GM21737 (cell line): Measurements from ENCODE around the gene SLC22A1.
"Not testable (repeated sequence)": the region's sequence is repeated elsewhere in the genome, so short reads cannot be mapped to it uniquely, and the experiment has no call there.

Experiments used
- ATAC-seq: cut with Tn5 transposase; IDR thresholded peaks from one replicate; pipeline ENCODE4 v1.9.1; 2021; ENCODE audit warnings: mild to moderate bottlenecking, moderate library complexity; ENCODE audit not compliant: unreplicated experiment

SLC22A1 gene

GRCh38 chr6:160121981-160122380, 366 bp downstream of the SLC22A1 start:
- no peak for ATAC-seq

DNA sequence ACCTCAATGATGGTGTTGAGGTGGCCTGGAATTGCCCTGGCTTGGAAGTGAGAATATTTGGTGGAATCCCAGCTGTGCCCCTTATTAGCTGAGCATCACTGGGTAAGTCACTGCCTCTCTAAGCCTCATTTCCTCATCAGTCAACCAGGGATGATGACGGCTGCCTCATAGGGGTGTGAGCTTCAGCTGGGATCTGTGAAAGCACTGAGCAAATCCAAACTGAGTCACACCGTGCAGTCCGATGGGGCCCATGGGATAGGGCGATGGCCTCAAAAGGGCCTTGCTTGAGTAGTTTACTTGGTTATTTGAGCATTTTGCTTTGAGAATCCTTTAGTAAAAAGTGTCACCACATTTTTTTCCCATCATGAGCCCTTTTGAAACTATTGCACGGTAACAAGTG, 1.1 kb downstream of the SLC22A1 start:
- no peak for ATAC-seq

DNA sequence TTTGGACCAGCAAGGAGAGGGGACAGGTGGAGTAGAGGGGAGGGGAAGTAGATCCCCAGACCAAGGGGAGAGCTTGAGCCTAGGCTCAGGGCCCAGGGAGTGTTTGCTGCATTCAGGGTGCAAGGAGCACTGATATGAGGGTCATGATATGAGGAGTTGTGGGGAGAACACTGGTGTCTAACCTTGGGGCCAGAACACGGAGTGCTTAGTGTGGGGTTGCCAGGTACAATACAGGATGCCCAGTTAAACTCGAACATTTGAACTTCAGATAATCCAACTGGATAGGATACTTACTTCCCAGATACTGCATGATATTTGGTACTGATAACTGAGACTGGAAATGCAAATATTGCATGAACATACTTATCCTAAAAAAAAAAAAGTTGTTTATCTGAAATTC, 2.4 kb downstream of the SLC22A1 start:
- no peak for ATAC-seq

- ATAC-seq, result no peak
These were observed 3.0 kb downstream of the SLC22A1 start for GRCh38 chr6:160124605-160125004.

DNA sequence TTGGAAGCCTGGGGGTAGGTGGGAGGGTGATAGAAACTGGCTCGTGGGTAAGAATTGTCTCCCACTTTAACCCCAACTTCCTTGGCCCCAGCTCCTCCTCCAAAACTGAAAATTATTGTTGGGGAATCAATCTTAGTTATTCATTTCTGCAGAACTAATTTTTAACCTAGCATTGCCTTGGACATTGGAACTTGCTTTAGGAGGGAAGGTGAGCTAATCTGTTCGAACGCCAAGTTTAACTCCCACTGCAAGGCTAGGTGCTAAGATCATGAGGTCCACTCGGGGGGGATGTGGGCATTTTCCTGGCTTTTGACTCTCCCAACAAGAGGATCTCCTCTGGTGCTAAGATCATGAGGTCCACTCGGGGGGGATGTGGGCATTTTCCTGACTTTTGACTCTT, 3.5 kb downstream of the SLC22A1 start:
- not testable (repeated sequence) for ATAC-seq

DNA sequence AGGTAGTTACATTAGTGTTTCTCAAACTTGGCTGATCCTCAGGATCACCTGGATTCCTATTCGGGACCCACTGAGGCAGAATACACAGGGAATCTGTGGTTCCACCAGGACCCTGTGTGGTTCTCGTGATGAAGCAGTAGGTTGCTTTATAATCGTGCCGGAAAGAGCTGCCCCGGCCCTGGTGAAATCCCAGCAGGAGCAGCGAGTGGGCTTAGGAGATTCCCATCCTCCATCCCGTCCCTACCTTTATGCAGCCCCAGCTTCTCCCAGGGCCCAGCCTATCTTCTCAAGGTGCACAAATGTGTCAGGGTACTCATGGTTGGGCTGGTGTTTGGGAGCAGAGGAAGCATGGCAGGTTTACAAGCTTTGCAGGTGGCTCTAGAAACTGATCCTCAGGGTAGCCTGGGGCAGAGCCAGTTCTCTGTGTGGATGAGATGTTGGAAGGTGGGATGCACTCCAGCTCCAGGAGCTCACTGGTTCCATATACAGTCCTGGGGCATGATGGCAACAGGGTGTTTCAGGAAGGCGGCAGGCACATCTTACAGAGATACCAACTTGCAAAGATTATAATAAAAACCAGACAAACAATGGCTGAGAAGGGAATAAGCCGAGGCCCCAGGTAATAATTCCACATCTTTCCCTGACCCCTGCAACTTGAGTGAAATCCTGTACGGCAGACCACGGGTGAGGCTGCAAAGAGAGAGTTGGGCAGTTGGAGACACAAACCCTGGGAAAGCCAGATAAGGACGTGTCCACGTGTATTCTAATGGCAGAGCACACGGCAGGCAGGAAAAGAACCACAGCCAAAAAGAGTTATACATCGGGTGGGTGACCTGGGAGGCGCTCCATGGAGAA, 5.9 kb downstream of the SLC22A1 start:
- no peak for ATAC-seq

DNA sequence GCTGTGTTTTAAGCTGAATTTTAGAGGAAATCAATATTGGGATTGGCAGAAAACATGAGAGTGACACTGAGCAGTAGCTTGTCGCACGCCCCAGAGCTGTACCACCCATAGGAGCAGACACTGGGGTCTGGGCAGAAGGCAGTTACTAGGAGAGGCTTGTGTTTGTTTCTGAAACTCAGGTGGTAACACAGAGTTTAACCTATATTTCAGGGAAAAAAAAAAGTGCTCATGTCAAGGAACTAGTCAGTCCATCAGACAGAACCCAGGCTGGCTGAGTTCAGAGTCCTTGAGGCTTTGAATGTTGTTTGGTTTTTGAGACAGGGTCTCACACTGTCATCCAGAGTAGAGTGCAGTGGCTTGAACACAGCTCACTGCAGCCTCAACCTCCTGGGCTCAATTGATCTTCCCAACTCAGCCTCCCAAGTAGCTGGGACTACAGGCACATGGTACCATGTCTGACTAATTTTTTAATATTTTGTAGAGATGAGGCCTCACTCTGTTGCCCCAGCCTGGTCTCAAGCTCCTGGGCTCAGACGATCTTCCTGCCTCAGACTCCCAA, 6.6 kb downstream of the SLC22A1 start:
- ATAC-seq, result no peak

- ATAC-seq, result no peak
These were observed 7.4 kb downstream of the SLC22A1 start for GRCh38 chr6:160128879-160129516.

- no peak for ATAC-seq
These were observed 8.4 kb downstream of the SLC22A1 start for GRCh38 chr6:160129881-160130615.

DNA sequence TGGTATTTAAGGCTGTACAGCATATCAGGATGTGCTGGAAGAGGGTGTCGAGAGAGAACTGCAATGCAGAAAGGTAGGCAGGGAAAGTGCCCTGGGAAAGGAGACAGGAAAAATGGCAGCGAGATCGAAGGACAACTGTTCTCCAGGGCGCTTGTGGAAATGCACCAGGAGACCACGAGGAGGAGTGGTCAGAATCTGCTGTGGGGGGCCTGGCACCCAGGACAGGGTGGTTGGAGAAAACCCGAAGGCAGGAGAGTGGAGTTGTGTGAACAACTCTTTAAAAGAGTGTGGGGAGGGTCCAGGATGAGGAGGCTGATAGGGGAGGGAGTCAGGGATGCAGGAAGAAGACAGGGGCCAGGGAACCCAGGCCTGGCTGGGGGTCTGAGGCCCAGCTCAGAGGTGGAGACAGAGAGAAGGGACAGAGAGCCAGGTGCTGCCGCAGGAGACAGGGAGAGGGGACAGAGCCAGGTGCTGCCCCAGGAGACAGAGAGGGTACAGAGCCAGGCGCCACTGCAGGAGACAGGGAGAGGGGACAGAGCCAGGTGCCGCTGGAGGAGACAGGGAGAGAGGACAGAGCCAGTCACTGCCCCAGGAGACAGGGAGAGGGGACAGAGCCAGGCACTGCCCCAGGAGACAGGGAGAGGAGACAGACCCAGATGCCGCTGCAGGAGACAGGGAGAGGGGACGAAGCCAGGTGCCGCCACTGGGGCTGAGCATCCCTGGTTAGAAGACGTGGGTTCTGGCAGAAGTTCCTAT, 9.3 kb downstream of the SLC22A1 start:
- no peak for ATAC-seq

DNA sequence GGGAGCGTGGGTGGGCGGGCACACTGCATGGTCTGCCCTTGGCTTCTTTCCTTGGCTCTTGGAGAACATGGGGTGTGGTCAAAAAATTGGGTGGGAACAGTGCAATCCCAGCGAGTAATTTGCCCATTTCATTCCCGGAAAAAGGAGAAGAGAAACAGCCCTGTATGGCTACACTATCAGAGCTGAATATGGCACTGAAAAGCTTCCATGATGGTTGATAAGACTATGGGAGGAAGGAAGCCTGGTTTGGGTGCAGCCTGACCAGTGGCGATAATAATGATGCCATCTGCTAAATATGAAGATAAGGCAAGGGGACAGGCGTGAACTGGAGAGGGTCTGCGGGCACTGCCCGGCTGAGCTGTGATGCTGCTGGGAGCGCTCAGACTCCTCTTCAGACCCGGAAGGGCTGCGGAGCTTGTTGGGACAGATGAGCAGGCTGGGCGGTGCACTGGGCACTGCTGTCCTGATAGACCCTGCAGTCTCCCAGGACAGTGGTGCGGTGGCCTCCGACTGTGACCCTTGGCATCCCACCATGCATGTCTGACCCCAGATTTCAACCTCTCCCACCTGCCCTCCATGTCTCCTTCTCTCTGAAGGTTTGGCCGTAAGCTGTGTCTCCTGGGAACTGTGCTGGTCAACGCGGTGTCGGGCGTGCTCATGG, 10.2 kb downstream of the SLC22A1 start:
- ATAC-seq, result no peak

- no peak for ATAC-seq
These were observed 10.7 kb downstream of the SLC22A1 start for GRCh38 chr6:160132297-160132637.

GRCh38 chr6:160132776-160133338, 11.2 kb downstream of the SLC22A1 start:
- ATAC-seq, result no peak

GRCh38 chr6:160133441-160134336, 12.1 kb downstream of the SLC22A1 start:
- ATAC-seq, result no peak

DNA sequence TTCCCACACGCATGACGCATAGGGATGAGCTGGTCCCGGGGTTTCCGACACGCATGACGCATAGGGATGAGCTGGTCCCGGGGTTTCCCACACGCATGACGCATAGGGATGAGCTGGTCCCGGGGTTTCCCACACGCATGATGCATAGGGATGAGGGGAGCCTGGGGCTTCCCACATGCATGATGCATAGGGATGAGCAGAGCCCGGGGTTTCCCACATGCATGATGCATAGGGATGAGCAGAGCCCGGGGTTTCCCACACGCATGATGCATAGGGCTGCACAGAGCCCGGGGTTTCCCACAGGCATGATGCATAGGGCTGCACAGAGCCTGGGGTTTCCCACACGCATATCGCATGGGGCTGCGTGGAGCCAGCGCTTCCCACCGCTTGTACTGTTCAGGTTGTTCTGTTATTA, 12.7 kb downstream of the SLC22A1 start:
- not testable (repeated sequence) for ATAC-seq

- no peak for ATAC-seq
These were observed 13.3 kb downstream of the SLC22A1 start for GRCh38 chr6:160134779-160135547.

DNA sequence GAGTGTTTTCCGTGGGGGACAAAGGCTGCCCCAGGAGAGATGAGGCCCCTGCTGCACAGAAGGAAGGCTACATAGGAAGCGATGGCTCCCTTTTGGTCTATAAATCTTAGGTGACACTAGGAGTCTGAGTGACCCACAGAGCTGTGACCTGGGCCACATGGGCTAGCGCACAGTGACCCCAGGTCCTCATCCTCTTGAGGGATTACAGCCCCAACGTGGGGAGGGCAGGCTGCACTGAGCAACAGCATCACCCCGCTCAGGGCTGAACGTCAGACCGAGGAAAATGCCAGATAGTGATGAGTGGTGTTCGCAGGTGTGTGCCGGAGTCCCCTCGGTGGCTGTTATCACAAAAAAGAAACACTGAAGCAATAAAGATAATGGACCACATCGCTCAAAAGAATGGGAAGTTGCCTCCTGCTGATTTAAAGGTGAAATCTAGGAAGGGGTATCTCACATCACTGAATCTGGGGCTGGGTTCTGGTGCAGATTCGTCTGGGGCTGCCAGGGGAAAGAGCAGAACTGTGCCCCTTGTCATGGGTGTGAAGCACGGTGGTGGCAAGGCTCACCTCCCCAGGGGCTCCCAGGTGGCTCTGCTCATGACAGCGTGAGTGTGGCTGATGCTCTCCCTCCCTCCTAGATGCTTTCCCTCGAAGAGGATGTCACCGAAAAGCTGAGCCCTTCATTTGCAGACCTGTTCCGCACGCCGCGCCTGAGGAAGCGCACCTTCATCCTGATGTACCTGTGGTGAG, 14.5 kb downstream of the SLC22A1 start:
- no peak for ATAC-seq
